AML-193 (cell line): ENCODE data around the gene TMEM89.

Source experiments
- DNase-seq, 2 experiments: peaks; one replicate each; lab custom pipeline; 2025; lab: John Stamatoyannopoulos, UW

TMEM89 gene

GRCh38 chr3:48642605-48643004, 21.0 kb upstream of the TMEM89 start:
- DNase-seq = no peak

DNA sequence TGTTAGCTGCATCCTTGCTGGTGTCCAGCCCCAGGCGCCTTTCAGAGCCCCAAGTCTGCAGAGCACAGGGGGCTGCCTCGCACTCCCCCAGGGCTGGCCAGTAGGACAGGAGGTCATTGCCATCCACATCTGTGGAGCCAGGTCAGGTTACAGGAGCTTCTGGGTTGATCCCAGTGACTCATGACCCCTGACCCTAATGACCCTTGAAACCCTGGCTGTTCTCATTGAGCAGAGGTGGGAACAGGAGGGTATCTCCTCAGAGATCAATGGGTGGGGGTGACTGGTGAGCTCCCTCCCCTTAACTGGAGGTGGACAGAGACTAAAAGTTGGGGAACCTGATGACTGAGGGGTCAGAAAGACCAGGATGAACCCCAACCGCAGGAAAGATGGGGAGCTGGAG, 19.8 kb upstream of the TMEM89 start:
- no peak for DNase-seq

- DNase-seq = no peak
These were observed 18.5 kb upstream of the TMEM89 start for GRCh38 chr3:48639944-48640606.

- no peak for DNase-seq
These were observed 15.7 kb upstream of the TMEM89 start for GRCh38 chr3:48637305-48637704.

GRCh38 chr3:48636149-48636655, 14.6 kb upstream of the TMEM89 start:
- DNase-seq = no peak

- peak; percentile 96 to 98 for DNase-seq
These were observed 13.9 kb upstream of the TMEM89 start, which contains the start of gene SLC26A6 for GRCh38 chr3:48635222-48636021. SLC26A6 (minus strand) TSS chr3:48635461; CDS start chr3:48635393, 68 bp downstream.

DNA sequence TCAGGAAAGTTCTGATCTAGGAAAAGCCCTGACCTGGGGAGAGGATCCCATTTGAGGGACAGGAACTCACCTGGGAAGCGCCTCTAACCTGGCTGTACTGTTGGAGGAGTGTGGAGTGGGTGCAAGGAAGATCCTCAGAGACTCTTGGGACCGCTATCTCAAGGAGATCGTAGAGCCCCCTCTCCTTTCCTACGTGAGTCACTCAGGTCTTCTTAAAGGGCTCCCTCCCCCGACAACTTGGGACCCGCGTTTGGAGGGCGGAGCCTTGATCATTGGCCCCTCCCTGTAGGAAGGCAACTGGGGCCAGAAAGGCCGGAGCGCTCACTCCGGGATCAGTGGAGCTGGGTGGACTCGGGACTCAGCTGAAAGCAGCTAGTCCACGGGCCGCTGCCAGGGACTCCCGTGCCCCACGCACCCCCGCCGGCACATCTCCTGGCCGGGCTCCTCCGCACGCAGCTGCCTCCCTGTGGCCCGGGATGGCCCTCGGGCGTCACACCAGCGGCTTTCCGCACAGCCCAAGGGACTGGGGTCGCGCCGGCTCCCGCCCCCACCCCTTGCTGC, 13.2 kb upstream of the TMEM89 start:
- DNase-seq = peak; percentile 16 to 46

- no peak for DNase-seq
These were observed 12.2 kb upstream of the TMEM89 start for GRCh38 chr3:48633743-48634142.

- no peak for DNase-seq
These were observed 11.7 kb upstream of the TMEM89 start for GRCh38 chr3:48633256-48633655.

GRCh38 chr3:48631516-48632448, 10.2 kb upstream of the TMEM89 start:
- DNase-seq = no peak

GRCh38 chr3:48630833-48631232, 9.3 kb upstream of the TMEM89 start:
- no peak for DNase-seq

DNA sequence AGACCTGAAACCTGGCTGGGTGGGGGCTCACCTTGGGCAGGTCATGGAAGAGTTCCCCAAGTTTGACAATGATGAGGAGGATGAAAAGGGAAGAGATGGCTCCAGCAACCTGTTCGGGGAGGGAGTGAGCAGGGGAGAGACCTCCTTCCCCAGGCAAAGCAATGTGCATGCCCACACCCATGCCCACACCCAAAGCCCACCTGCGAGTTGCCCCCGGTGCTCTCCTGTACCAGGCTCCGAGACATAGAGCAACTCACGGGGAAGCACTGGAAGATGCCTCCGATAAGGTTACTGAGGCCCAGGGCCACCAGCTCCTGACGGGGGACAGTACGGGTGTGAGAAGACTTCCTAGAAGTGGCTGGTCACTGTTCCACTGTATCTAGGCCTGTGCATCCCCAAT, 8.8 kb upstream of the TMEM89 start:
- DNase-seq = no peak

- DNase-seq = no peak
These were observed 8.3 kb upstream of the TMEM89 start for GRCh38 chr3:48629894-48630293.

- DNase-seq = no peak
These were observed 6.9 kb upstream of the TMEM89 start for GRCh38 chr3:48628277-48629017.

DNA sequence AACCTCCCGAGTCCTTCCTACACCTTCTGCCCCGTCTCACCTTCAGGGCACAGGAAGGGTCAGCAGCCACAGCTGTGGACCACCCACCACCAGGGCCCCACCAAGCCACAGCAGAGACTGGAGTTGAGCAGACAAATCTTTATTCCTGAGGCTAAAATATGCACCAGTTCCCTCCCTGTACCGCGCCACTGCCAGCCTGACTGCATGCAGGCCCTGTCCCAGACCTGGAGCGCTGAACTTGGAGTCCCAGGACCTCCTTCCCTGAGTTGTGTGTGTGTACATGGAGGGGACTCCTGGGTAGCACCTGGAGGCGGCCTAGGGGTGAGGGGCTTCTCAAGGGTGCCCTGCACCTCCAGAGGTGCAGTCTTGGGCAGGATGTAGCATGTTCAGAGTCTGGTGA, 4.0 kb upstream of the TMEM89 start:
- no peak for DNase-seq

GRCh38 chr3:48624767-48625166, 3.2 kb upstream of the TMEM89 start:
- DNase-seq = no peak

DNA sequence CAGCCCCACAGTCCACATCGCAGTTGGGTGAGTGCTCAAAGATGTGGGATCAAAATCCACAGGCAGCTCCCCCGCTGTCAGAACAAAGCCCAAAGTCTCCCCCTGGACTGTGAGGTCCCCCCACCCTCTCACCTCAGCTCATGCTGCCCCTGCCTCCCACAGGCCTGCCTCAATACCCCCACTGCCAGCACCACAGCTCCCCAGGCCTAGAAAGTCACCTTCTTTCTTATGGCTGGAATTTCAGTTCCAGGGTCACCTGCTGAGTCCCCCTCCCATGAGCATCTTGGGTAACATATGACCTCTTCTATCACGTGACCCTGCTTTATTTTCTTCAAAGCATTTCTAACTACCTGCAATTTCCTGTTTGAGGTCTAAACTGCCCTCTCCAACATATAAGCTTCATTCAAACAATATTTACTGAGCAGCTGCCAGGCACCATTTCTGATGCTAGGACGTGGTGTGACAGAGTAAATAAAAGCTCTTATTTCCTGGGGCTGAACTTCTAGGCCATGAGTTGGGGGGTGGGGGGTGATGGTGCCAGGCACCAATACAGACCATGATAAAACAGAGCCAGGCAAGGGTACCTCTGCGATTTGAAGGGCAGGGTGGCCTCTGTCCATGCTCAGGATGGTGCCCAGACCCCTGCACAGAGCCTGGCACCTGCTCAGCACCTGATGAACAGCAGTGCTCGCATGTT, 2.4 kb upstream of the TMEM89 start:
- no peak for DNase-seq

DNA sequence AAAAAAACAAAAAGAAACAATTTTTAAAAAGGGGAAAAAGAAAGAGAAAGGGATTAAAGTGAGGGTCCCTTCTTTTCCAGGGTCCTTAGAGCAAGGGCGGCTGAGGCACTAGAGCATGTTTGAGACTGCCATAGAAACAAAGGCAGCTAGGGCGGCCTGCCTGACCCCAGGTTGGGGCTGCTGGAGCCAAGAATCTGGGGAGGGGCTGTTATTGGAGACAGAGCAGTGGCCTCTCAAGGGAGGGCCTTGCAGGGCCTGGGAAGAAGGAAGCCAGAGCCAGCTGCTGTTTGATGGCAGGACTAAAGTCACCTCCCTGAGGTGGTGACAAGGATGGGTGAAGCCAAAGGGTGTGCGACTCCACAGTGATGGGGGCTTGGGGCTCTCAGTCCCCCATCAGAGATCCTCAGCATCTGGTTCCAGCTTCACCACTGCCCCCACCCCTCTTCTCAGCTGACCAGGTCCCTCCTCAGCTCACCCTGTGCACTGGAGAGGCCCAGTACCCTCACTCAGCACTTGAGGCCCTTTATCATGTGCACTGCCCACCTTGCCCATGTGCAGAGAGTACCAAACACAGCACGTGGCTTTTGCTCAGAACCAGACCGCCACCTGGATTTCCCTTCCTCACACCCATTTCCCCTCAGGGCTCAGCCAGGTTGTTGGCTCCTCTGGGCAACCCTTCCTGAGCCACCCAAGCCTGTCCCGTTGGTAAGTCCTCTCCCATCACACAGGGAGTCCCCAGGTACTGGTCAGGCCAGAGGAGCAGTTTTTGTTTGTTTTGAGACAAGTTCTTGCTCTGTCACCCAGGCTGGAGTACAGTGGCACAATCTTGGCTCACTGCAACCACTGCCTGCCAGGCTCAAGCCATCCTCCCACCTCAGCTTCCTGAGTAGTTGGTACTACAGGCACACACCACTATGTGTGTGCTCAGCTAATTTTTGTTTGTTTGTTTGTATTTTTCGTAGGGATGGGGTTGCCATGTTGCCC, 1.7 kb downstream of the TMEM89 start:
- DNase-seq = no peak

DNA sequence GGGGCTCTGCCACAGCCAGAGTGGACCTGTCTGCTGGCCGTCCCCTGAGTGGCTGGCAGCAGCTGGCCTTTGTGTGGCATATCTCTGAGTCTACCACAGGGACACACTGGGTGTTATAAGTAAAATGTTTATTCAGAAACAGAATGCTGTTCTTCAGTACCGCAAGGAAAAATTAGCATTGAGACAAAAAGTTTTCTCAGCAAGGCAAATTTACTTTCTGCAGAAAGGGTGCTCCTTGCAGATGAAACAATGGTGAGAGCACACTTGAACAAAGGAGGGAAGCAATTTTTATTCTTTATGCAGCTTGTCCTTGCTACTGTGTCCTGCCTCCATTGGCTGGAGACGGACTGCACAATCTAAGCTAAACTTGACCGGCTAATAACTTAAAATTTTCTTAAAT, 4.0 kb downstream of the TMEM89 start:
- DNase-seq = no peak
